ENCODE results near the gene SIPA1L2. TPM values are rescaled to one million over a fixed set of nuclear protein-coding genes. Genes with fewer than 3 reads are reported as not detected.

The SIPA1L2 gene
- total RNA-seq, 1 donor from 2014 or later = 41.0 TPM

DNA sequence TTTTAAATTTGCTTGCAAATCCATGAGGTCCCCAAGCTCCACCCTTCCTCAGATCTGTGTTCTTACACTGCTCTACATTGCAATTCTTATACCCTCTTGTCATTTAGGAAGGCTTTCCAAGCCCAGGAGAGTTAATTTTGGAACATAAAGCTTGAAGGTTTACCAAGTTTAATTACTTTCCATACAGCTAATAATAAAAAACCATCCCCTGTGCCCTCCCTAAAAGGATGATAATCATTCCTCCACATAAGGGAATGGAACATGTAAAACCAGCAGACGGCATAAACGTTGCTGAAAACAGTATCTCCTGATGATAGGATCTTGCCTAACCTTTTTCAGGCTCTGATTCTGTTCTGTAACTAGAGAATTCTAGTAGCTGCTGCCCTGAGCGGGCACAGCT is 23.9 kb upstream of the SIPA1L2 start:
- Mint-ChIP-seq H3K27ac (no peak overlapping the region), H3K9me3 (ENCODE audit: low read depth) (no peaks in the 10 kb centered on the region), H3K4me3 (ENCODE audit: low read depth) (no peak overlapping the region), H3K36me3 (ENCODE audit: insufficient read depth) (no peaks in the 10 kb centered on the region), H3K4me1 (ENCODE audit: low read depth) (peaks cover 6% of the 10 kb centered on the region), H3K27me3 (peaks cover 21% of the 10 kb centered on the region)
- no peak for DNase-seq (ENCODE audit: low spot score, unreplicated experiment)
- TF ChIP-seq, protein P1, sequence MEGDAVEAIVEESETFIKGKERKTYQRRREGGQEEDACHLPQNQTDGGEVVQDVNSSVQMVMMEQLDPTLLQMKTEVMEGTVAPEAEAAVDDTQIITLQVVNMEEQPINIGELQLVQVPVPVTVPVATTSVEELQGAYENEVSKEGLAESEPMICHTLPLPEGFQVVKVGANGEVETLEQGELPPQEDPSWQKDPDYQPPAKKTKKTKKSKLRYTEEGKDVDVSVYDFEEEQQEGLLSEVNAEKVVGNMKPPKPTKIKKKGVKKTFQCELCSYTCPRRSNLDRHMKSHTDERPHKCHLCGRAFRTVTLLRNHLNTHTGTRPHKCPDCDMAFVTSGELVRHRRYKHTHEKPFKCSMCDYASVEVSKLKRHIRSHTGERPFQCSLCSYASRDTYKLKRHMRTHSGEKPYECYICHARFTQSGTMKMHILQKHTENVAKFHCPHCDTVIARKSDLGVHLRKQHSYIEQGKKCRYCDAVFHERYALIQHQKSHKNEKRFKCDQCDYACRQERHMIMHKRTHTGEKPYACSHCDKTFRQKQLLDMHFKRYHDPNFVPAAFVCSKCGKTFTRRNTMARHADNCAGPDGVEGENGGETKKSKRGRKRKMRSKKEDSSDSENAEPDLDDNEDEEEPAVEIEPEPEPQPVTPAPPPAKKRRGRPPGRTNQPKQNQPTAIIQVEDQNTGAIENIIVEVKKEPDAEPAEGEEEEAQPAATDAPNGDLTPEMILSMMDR (IDR thresholded peaks at IDR 0.05; ENCODE audit: unreplicated experiment) = no peak

DNA sequence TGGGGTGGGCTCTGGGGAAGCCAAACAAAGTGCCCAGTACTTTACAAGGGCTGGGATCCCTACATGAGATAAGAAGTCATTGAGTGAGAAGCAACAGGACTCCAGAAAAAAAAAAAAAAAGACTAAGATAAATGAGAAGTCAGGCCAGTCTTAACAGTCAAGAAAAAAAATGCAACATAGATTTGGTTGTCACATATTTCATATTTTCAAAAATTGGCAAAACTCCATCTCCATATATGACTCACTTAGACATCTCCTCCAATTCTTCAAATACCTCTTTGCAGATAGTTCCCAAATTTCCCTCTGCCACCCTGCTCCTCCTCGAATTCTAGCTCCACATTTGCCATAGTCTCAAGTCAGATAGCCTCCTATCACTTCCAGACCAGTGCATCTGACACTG is 20.9 kb upstream of the SIPA1L2 start:
- DNase-seq (ENCODE audit: low spot score, unreplicated experiment) = no peak
- Mint-ChIP-seq H3K4me1 (ENCODE audit: low read depth) (peaks cover 8% of the 10 kb centered on the region), H3K27ac (no peak overlapping the region), H3K4me3 (ENCODE audit: low read depth) (no peak overlapping the region), H3K36me3 (ENCODE audit: insufficient read depth) (no peaks in the 10 kb centered on the region), H3K9me3 (ENCODE audit: low read depth) (no peaks in the 10 kb centered on the region), H3K27me3 (peaks cover 11% of the 10 kb centered on the region)
- TF ChIP-seq, protein P1 (IDR thresholded peaks at IDR 0.05; ENCODE audit: unreplicated experiment) = no peak

DNA sequence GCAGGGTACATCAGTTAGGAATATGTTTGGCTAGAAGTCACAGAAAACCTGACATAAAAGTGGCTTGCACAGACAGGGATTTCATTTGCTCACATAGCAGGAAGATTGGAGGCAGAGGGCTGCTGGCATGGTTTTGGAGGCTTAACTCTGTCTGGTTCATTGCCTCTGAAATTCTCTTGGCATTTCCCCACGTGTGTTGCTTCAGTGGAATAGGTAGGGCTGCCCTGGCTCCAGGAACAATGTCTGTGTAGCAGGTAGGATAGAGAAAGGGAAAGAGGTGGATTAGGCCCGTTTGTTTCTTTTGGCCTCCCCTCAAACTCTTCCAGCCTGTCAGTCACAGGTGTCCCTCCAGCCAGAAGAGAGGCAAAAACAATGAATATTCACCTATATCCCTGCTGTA is 20.5 kb upstream of the SIPA1L2 start:
- peaks cover 11% of the 10 kb centered on the region for H3K27me3 Mint-ChIP-seq
- no peak overlapping the region for H3K4me3 Mint-ChIP-seq (ENCODE audit: low read depth)
- DNase-seq (ENCODE audit: low spot score, unreplicated experiment) = no peak
- H3K4me1 Mint-ChIP-seq (ENCODE audit: low read depth) = peaks cover 8% of the 10 kb centered on the region
- H3K27ac Mint-ChIP-seq = no peak overlapping the region
- no peaks in the 10 kb centered on the region for H3K9me3 Mint-ChIP-seq (ENCODE audit: low read depth)
- H3K36me3 Mint-ChIP-seq (ENCODE audit: insufficient read depth) = no peaks in the 10 kb centered on the region
- TF ChIP-seq, protein P1 (IDR thresholded peaks at IDR 0.05; ENCODE audit: unreplicated experiment) = no peak

DNA sequence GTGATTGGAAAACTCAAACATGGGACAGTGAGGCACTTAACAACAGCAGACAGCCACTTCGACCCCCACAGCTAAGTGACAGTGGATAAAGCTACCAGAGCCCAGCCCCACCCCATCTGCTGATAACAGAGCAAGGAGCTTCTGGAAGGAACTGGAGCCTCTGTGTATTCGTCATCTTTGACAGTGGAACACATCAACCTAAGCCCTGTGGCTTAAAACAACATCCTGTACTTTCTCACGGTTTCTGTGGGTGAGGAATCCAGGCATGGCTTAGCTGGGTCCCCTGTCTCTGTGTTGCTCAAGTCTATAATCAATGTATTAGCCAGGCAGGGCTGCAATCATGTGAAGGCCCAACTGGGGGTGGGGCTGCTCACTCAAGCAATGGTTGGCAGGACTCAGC is 18.4 kb upstream of the SIPA1L2 start:
- Mint-ChIP-seq H3K27ac (no peak overlapping the region), H3K36me3 (ENCODE audit: insufficient read depth) (no peaks in the 10 kb centered on the region), H3K4me1 (ENCODE audit: low read depth) (peaks cover 7% of the 10 kb centered on the region), H3K9me3 (ENCODE audit: low read depth) (no peaks in the 10 kb centered on the region), H3K4me3 (ENCODE audit: low read depth) (no peak overlapping the region), H3K27me3 (peaks cover 7% of the 10 kb centered on the region)
- TF ChIP-seq, protein P1 (IDR thresholded peaks at IDR 0.05; ENCODE audit: unreplicated experiment) = no peak
- no peak for DNase-seq (ENCODE audit: low spot score, unreplicated experiment)

DNA sequence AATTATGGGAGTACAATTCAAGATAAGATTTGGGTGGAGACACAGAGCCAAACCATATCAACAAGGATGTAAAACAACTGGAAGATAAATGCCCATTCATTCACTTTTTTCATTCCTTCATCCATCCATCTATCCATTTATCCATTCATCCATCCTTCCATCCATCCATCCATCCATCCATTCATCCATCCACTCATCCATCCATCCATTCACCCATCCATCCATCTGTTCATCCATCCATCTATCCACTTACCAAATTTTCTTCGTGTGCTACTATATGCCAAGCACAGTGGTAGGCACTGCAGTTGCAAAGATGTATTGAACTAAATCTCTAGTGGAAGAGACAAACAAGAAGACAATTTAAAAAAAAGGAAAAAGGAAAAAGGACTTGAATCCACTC is 14.3 kb upstream of the SIPA1L2 start:
- H3K4me3 Mint-ChIP-seq (ENCODE audit: low read depth) = no peak overlapping the region
- H3K27ac Mint-ChIP-seq = no peak overlapping the region
- no peaks in the 10 kb centered on the region for H3K36me3 Mint-ChIP-seq (ENCODE audit: insufficient read depth)
- TF ChIP-seq, protein P1 (IDR thresholded peaks at IDR 0.05; ENCODE audit: unreplicated experiment) = no peak
- H3K27me3 Mint-ChIP-seq = peaks cover 2% of the 10 kb centered on the region
- DNase-seq (ENCODE audit: low spot score, unreplicated experiment) = no peak
- H3K4me1 Mint-ChIP-seq (ENCODE audit: low read depth) = peaks cover 2% of the 10 kb centered on the region
- no peaks in the 10 kb centered on the region for H3K9me3 Mint-ChIP-seq (ENCODE audit: low read depth)
